Inferior parietal cortex (tissue), 1 donor: ENCODE data around the gene SPECC1L.

ENCODE experiments used
- DNase-seq: peaks from one replicate; pipeline ENCODE4 v3.0.0-alpha.2; 2016; ENCODE audit errors: extremely low spot score

Gene SPECC1L

GRCh38 chr22:24359452-24360120 is 89.0 kb downstream of the SPECC1L start:
- DNase-seq: no peak

DNA sequence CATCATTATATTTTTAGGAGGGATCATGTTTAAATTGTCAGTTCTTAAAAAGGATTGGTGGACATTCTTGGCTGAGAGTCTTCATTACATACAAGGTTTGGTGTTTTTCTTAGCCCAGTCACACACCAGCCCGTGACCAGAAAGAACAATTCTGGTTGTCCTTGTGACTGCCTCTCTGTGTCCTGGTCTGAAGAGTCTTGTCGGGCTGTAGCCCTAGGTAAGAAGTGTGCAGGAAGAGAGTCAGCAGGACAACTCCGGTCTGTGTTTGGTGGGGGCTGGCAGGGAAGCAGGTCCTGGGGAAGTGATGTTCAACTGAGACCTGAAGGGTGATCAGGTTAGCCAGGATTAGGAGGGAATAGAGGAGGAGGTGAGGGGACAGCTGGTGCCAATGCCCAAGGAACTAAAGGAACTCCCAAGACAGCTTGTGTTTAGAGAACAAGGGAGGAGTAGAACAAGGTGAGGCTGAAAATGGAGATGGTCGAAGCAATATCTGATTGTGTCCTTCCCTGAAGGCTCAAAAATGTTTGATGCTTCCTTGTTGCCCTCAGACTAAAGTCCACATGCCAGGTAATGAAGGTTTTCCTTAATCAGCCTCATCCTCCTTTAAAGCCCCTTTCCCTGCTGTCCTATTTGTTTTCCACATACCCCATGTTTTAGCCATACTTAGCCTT is 91.5 kb downstream of the SPECC1L start:
- DNase-seq: no peak

DNA sequence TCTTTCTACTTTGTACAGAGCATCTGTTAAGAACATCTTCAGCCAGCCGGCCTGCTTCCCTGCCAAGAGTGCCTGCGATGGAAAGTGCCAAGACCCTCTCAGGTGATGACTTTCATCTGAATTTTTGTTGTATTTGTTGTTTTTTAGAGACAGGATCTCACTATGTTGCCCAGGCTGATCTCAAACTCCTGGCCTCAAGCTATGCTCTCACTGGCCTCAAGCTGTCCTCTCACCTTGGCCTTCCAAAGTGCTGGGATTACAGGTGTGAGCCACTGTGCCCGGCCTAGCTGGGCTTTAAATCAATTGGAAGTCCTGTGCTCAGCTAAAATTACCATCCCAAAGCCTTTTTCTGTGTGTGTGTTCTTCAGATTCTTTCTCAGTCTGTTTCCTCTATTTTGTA is 92.6 kb downstream of the SPECC1L start:
- no peak for DNase-seq

- no peak for DNase-seq
Measured at GRCh38 chr22:24366701-24367100, 96.1 kb downstream of the SPECC1L start.

DNA sequence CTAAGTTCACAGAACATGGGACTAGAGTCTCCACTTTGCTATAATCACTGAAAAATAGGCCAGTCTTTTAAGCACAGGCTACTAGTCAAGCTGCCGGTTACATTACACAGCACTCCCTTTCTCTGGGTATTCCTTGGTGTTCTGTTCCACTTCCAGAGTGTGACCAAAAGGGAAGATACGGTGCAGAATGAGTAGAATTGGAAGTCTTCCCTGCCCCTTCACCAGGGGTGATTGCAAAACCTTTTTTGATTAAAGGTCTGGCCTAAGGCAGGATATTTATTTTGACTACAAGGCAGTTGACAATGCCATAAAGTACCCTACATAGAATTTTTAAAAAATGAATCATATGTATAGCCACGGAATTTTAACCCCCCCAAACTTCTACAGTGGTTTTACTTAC is 97.2 kb downstream of the SPECC1L start:
- DNase-seq: no peak

- no peak for DNase-seq
Measured at GRCh38 chr22:24370401-24370800, 99.8 kb downstream of the SPECC1L start.

- DNase-seq: no peak
Measured at GRCh38 chr22:24376002-24376401, 105.4 kb downstream of the SPECC1L start.

DNA sequence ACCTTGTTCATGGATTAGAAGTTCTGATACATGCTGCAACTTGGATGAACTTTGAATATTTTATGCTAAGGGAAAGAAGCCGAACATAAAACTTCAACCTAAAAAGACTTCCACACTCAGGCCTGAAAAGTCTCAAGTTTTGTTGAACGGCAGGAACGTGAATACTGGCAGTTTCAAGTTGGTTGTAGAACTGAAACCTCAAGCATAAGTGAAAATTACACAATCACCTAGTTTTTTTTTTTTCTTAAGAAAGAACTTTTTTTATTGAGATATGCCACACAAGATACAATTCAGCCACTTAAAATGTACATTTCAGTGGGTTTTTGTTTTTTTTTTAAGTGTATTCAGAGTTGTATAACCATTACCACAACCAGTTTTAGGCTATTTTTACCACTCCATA is 106.0 kb downstream of the SPECC1L start:
- no peak for DNase-seq

DNA sequence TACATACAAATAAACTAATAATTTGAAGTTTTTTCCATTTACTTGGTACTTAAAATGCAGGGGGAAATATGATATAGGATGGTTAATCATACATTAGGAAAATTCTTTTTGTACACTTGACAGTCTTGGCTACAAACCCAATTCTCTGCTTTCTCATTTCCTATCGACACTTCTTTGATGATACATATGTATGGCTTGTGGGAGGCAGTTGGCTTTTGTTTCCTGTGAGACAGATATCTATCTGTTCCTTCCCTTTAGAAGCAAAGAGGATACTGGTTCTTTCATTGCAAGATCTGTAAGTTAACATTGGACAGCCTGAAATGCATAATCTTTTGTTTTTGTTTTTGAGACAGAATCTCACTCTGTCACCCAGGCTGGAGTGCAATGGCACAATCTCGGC is 108.9 kb downstream of the SPECC1L start:
- DNase-seq: no peak

DNA sequence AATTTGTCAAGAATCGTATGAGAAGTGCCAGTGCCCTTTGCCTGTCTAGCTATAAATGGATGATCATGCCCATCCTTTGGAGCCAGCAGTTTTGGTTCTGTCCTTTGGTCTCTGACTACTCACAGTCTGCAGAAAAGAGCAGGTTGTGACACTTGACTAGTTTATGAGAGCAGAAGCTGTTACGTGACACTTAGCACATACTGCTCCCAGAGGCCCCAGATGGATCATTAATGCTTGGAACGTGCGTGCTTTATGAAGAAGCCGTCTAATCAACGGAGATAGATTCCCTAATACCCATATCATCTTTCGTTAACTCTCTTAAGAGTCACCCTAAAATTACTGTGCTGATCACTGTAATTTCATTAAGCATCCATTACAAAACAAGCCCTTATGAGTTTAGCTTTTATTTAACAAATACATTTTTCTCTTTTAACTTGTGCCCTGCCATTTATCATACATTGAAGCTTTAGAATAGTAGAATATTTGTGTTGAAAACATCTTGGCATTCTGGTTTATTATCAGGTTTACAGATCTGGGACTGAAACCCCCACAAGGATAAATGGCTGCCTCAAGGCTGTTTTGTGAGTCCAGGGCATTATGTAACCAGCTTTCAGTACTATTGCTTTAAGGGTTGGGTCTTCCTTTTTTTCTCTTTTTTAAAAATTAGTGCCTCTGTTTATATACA is 109.7 kb downstream of the SPECC1L start:
- DNase-seq: no peak

DNA sequence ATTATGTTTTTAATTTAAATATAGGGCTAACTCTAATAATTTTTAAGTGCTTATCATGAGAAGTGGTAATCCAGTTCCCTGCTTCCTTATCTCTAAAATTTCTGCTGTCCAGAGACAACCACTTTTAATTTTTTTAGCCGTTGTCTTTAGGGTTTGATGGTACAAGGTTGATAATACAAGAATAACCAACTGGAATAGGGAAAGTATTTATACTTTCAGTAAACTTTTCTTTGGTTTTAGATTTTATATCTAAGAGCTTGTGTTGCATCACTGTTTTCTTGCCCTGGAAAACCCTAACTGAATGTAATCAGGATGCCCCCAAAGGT is 110.2 kb downstream of the SPECC1L start:
- no peak for DNase-seq

DNA sequence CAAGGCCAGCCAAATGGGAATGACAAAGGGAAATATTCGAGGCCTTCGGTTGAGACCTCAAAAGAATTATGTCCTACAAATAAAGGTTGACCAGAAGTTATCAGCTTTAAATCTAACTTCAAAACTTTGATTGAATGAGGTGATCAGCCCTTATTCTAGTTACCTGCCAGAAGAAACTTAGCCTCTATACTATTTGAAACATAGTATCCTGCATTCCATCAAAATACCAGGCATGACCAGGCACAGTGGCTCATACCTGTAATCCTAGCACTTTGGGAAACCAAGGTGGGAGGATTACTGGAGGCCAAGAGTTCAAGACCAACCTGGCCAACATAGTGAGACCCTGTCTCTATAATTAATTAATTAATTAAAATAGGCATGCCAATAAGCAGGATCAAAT is 112.4 kb downstream of the SPECC1L start:
- DNase-seq: no peak

GRCh38 chr22:24384131-24384530 is 113.5 kb downstream of the SPECC1L start:
- DNase-seq: no peak

DNA sequence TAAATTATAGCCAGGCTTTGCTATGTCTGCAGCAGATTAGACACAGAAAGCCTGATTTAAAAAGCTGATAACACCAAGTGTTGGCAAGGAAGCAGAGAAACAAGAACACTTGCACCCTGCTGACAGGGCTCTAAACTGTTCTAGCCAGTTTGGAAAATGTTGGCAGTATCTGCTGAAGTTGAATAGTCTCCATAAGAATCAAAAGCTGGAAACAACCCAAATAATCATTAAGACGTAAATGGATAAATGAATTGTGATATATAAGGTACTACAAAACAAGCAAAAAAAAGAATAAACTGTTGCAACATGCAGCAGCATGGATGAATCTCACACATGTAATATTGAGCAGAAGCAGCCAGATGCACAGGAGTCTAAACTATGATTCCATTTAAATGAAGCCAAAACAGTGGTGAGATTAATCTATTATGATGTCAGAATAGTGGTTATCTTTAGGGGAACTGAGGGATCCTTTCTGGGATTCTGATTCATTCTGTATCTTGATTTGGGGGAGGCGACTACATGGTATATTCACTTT is 116.4 kb downstream of the SPECC1L start:
- no peak for DNase-seq

- no peak for DNase-seq
Measured at GRCh38 chr22:24389680-24390079, 119.0 kb downstream of the SPECC1L start.

GRCh38 chr22:24390156-24390555 is 119.5 kb downstream of the SPECC1L start:
- no peak for DNase-seq

DNA sequence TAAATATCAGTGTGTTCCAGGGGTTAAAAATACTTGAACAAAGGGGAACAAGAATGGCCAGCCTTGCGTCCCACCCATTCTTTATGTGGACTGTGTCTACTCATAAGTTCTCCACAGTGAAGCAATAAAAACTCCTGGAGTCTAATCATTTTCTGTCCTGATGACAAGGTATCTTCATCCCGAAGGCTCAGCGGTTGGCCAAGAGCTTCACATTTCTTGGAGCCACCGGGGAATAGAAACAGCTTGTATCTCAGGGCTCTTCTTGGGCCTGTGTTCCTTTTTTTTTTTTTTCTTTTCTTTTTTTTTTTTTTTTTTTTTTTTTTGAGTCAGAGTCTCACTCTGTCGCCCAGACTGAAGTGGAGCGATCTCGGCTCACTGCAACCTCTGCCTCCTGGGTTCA is 119.9 kb downstream of the SPECC1L start:
- no peak for DNase-seq

GRCh38 chr22:24391836-24392217 is 121.2 kb downstream of the SPECC1L start:
- DNase-seq: no peak

DNA sequence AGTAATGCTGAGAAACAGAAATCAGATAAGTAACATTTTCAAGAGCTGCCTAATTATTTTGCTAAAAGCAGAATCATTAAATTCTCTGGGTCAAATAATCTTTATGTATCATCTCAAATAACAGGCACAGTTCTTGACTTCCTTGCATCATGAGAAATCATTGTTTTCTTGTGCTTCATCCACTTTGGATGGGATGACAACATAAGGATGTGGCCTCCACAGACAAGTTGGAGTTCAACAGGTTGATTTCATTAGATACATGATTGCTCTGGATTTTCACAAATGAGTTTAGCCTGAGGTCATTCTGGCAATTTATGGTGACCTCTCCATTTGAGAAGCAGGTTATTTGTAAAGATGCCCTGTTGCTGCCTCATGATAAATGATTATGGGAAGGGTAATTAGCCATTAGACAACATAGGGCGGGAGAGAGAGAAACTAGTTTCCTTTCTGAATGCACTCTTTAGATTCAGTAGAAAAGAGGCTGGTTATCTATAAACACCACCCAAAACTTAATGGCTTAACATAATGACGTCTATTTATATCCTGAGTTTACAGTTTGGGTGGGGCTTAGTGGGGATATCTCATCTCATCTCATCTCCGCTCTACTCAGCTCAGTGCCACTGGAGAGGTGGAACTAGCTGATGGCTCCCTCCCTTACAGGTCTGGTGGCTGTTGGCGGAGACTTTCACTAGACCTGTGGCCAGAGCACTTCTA is 121.7 kb downstream of the SPECC1L start:
- no peak for DNase-seq

DNA sequence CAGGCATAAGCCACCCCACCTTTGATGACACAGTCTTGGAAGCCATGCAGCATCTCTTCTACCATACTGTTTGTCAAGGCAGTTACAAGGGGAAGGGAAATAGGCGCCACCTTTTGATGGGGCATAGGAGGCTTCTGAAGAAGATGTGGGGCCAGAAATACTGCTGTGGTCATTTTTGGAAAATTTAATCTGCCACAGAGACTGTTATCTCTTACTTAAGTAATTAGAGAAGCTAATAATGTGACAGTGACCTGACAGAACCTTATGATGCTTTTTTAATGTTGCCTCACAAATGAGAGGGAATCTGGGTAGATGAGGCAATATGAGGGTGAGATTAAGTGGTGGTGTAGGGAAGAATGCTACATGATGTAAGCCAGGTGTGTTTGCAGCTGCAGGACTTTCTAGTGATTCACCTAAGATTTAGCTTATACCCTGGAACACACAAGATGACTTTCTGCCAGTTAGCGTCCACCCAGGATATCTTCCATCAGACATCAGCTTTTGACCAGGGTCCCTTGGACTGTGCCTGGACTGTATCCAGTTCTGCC is 122.5 kb downstream of the SPECC1L start:
- DNase-seq: no peak

DNA sequence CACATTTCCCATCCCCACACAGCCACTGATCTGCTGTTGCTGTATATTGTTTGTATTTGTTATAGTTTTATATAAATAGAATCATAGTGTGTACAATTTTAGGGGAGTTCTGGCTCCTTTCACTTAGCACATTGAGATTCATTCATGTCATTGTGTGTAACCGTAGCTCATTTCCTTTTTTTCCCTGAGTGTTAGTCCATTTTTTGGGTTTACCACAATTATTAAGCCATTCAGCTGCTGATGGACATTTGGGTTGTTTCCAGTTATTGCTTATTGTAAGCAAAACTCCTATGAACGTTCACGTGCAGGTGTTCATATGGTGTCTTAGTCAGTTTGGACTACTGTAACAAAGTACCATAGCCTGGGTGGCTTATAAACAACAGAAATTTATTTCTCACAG is 123.2 kb downstream of the SPECC1L start:
- DNase-seq: no peak

DNA sequence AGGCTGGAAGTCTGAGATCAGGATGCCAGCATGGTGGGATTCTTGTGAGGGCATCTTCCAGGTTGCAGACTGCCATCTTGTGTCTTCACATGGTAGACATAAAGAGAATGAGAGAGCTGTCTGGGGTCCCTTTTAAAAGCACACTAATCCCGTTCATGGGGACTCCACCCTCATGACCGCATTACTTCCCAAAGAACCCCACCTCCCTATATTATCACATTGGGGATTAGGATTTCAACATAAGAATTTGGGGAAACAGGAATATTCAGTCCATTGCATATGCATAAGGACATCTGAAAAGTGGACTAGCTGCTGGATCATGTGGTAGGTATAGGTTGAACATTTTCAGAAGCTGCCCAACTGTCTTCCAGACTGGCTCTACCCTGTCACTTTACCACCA is 123.6 kb downstream of the SPECC1L start:
- no peak for DNase-seq
